SK-MEL-5 (cell line): ENCODE measurements around the gene MAP7D3. TPM values are rescaled to one million over a fixed set of nuclear protein-coding genes. Genes with fewer than 3 reads are reported as not detected.

Experiments used
- DNase-seq: peaks from one replicate; pipeline ENCODE4 v3.0.0-alpha.2; 2016; ENCODE audit warnings: low read depth, low spot score
- in situ Hi-C: cut with HindIII; loops from 2 replicates; pipeline ENCODE4 v1.10.0; 2016; ENCODE audit warnings: low sequenced_read_pairs, high pct_unique_total_duplicates, low pct_unique_long_range_greater_than_20kb
- total RNA-seq: library from RNA; depleted of rRNA; stranded (reverse); fragments of >200 nt; shearing (Covaris generic); gene quantifications from 2 replicates; pipeline ENCODE4 v1.2.3, GENCODE V29; 2014; rRNA removed

MAP7D3 gene
- total RNA-seq, 1 experiment from 2014 or later: 27.8 TPM

GRCh38 chrX:136166221-136166855, 84.9 kb downstream of the MAP7D3 start:
- peak; percentile 61 for DNase-seq
- in situ Hi-C loops: no loop called here

GRCh38 chrX:136165406-136165805, 85.8 kb downstream of the MAP7D3 start:
- no peak for DNase-seq
- in situ Hi-C loops: no loop called here

- DNase-seq: no peak
- in situ Hi-C loops: no loop called here
Measured at GRCh38 chrX:136163689-136164088, 87.5 kb downstream of the MAP7D3 start.

Other genes starting within 250 kb of the MAP7D3 start
- 15.8 and 16.2 TPM in 2 replicates for gene FHL1, start 103.9 kb downstream of the MAP7D3 start, total RNA-seq
- gene ADGRG4, start 49.6 kb upstream of the MAP7D3 start, total RNA-seq: not detected in 2 replicates
- gene BRS3, start 236.5 kb upstream of the MAP7D3 start, total RNA-seq: not detected in 2 replicates
- gene HTATSF1, start 246.2 kb upstream of the MAP7D3 start, total RNA-seq: 46.7 and 47.8 TPM in 2 replicates